Tibial artery (tissue), 4 donors: ENCODE results near the gene SPATA20.

Experiments used
- DNase-seq, 2 donors: peaks; one replicate each; pipeline ENCODE4 v3.0.0-alpha.2; 2019
- H3K27ac ChIP-seq, 2 donors: fragments of 200-600 bp; sonication (generic) in 1 of 2; 1 replicate in 1 of 2; 2 replicates in 1 of 2; pipeline ENCODE4 v1.5.1; 2018 to 2019; ENCODE audit warnings: mild to moderate bottlenecking in 1 of 2
- H3K27me3 ChIP-seq, 2 donors: fragments of 200-600 bp; sonication (generic) in 1 of 2; one replicate each; pipeline versions ENCODE4 v1.5.1 to v1.6.0; 2016 to 2019
- H3K36me3 ChIP-seq, 3 donors: fragments of 200-600 bp; sonication (generic) in 2 of 3; one replicate each; pipeline ENCODE4 v1.5.1; 2016 to 2019; ENCODE audit warnings: mild to moderate bottlenecking in 2 of 3
- H3K4me1 ChIP-seq, 4 donors: fragments of 200-600 bp; sonication (generic) in 2 of 4; 1 replicate in 3 of 4; 2 replicates in 1 of 4; pipeline ENCODE4 v1.5.1; 2016 to 2019
- H3K4me3 ChIP-seq, 2 donors: fragments of 200-600 bp; sonication (generic) in 1 of 2; 1 replicate in 1 of 2; 2 replicates in 1 of 2; pipeline ENCODE4 v1.5.1; 2018 to 2019; ENCODE audit warnings: mild to moderate bottlenecking in 2 of 2
- H3K9me3 ChIP-seq, 3 donors: fragments of 200-600 bp; sonication (generic) in 1 of 3; one replicate each; pipeline ENCODE4 v1.5.1; 2016 to 2019
- intact Hi-C: fragments of 100-400 bp; cut with DNase I; formaldehyde crosslinking; loops from one replicate; pipeline ENCODE4 v1.15.0; 2023; ENCODE audit warnings: low total_unique reads
- TF ChIP-seq, protein P1 (sequence below), 2 experiments: fragments of 200-600 bp in 1 of 2; fragments of 450-650 bp in 1 of 2; IDR thresholded peaks; one replicate each; pipeline ENCODE4 v1.5.1; 2017 to 2019; ENCODE audit warnings: antibody characterized with exemption in 2 of 2, mild to moderate bottlenecking in 1 of 2, moderate library complexity in 1 of 2

The SPATA20 gene

DNA sequence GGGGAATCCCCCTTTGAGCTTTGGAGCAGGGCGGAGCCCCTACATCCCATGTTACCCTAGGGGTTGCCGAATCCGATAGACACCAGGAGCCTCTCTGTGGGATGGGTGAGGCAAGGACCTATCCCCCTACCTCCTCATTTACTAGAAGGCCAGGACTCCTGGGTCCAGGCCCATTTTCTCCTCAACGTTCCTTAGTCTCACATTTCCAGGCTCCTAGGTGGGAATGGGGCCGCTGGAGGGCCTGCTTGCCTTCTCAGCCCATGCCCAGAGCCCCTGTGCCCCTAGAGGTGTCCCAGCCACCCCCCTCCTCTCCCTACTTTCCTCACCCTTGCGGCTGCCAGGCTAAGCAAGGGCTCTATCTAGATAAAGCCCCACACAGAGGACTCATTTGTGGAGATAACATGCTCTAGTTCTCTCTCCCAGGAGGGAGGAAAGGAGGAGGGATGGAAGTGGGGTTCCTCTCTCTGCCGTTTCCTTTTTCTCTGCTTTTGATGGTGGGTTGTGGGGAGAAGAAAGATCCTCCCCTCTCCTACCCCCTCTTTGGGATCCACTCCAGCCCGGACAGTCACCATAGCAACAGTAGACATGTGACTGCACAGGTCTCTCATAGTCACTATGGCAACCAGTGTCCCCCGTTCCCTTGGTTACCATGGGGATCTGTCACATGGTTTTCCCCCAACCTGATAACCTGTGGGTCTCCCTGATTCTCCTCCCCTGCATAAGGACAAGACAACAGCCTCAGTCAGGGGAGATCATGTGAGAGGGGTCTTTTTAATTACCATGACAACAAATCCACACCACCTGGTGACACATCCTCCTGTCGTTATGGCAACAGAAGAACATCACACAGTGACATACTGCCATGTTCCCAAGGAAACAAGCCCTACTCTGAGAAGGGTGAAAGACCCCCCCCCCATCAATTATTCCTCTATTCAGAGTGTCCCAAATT is 18.7 kb downstream of the SPATA20 start:
- Histone ChIP-seq H3K4me3 (peak overlapping the region in 1 of 2 donors; percentile 22), H3K4me1 (peaks cover 9 to 43% (median 39%) of the 10 kb centered on the region in 4 donors), H3K27ac (peak overlapping the region in 1 of 2 donors; percentile 25), H3K27me3 (peaks cover 11 to 41% of the 10 kb centered on the region in 2 donors), H3K9me3 (no peaks in the 10 kb centered on the region), H3K36me3 (no peaks in the 10 kb centered on the region)
- TF ChIP-seq, protein P1, sequence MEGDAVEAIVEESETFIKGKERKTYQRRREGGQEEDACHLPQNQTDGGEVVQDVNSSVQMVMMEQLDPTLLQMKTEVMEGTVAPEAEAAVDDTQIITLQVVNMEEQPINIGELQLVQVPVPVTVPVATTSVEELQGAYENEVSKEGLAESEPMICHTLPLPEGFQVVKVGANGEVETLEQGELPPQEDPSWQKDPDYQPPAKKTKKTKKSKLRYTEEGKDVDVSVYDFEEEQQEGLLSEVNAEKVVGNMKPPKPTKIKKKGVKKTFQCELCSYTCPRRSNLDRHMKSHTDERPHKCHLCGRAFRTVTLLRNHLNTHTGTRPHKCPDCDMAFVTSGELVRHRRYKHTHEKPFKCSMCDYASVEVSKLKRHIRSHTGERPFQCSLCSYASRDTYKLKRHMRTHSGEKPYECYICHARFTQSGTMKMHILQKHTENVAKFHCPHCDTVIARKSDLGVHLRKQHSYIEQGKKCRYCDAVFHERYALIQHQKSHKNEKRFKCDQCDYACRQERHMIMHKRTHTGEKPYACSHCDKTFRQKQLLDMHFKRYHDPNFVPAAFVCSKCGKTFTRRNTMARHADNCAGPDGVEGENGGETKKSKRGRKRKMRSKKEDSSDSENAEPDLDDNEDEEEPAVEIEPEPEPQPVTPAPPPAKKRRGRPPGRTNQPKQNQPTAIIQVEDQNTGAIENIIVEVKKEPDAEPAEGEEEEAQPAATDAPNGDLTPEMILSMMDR (IDR thresholded peaks at IDR 0.05) = no peak
- intact Hi-C loops = no loop called here
- DNase-seq = no peak

DNA sequence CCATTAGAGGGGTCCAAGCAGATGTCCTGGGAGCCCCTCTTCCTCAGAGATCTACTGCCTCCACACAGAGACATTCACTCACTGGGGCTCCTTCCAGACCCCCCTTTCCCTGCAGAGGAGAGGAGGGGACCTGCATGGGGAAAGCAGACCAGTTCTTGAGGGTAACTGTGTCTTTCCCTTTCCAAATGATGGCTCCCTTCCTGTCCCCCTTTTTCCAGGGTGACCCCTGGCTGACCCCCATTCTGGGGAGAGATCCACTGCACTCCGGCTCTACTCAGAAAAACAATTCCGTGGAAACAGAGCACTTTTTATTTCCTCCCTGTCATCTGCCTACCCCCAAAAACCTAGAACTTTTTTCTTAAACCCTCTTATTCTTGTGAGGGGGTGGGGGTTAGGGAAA is 19.9 kb downstream of the SPATA20 start:
- Histone ChIP-seq H3K36me3 (no peaks in the 10 kb centered on the region), H3K27me3 (peaks cover 3 to 30% of the 10 kb centered on the region in 2 donors), H3K27ac (no peak overlapping the region), H3K4me1 (peaks cover 0 to 31% (median 27%) of the 10 kb centered on the region in 4 donors), H3K4me3 (no peak overlapping the region), H3K9me3 (no peaks in the 10 kb centered on the region)
- intact Hi-C loops = no loop called here
- no peak for DNase-seq
- TF ChIP-seq, protein P1 (IDR thresholded peaks at IDR 0.05) = no peak

DNA sequence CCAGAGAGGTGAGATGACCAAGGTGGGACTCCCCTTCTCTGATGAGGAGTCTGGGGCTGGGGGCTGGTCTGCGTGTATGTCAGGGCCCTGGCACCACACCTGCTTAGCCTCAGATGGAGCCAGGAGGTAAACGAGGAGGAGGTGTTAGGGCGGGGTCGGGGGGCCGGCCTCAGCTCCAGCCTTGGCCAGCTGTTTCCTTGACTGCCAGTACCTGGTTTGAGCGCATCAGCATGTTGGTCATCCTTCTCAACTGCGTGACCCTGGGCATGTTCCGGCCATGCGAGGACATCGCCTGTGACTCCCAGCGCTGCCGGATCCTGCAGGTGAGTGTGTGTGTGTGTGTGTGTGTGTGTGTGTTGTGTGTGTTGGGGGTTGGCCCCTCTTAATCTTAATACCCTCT is 21.7 kb downstream of the SPATA20 start:
- Histone ChIP-seq H3K36me3 (no peaks in the 10 kb centered on the region), H3K27ac (no peak overlapping the region), H3K27me3 (peaks cover 0 to 14% of the 10 kb centered on the region in 2 donors), H3K9me3 (no peaks in the 10 kb centered on the region), H3K4me3 (no peak overlapping the region), H3K4me1 (peaks cover 0 to 22% (median 20%) of the 10 kb centered on the region in 4 donors)
- intact Hi-C loops = no loop called here
- TF ChIP-seq, protein P1 (IDR thresholded peaks at IDR 0.05) = no peak
- DNase-seq = no peak

DNA sequence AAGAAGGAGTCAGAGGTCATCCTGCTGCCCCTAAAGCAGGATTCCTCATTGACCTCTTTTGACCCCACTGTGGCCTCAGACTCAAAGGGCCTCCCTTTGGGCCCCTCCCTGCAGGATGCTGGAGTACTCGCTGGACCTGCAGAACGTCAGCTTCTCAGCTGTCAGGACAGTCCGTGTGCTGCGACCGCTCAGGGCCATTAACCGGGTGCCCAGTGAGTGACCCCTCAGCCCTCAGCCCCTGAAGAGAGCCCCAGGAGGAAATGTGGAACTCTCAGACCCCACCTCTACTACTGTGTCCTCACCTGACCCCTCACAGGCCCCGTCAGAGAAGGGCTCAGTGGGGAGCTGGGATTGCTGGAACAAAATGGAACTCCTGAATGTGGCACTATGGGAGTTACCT is 22.6 kb downstream of the SPATA20 start:
- H3K4me1 ChIP-seq = peaks cover 0 to 13% (median 10%) of the 10 kb centered on the region in 4 donors
- no peak for DNase-seq
- TF ChIP-seq, protein P1 (IDR thresholded peaks at IDR 0.05) = no peak
- intact Hi-C loops = no loop called here
- no peak overlapping the region for H3K27ac ChIP-seq
- H3K36me3 ChIP-seq = no peaks in the 10 kb centered on the region
- no peak overlapping the region for H3K4me3 ChIP-seq
- H3K27me3 ChIP-seq = peaks cover 0 to 14% of the 10 kb centered on the region in 2 donors
- no peaks in the 10 kb centered on the region for H3K9me3 ChIP-seq

DNA sequence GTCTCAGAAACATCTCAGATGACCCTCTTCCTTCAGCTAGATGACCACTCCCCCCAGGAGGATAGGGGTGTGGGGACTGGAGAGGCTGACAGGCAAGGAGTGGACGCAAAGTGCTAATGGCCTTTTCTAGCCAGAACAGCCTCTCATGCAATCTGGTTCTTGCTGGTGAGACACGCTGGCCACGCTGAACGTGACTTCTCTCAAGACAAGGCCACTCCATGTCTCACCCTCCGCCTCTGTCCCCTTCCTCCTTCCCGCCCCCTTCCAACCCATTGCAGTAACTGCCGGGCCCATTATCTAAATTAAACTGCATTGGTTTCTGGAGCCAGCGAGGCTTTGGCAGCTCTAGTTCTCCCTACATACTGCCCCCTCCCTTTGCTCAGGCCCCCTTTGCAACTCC is 23.1 kb downstream of the SPATA20 start:
- Histone ChIP-seq H3K36me3 (no peaks in the 10 kb centered on the region), H3K4me1 (peaks cover 0 to 8% (median 6%) of the 10 kb centered on the region in 4 donors), H3K9me3 (no peaks in the 10 kb centered on the region), H3K4me3 (no peak overlapping the region), H3K27me3 (peaks cover 0 to 14% of the 10 kb centered on the region in 2 donors), H3K27ac (no peak overlapping the region)
- intact Hi-C loops = no loop called here
- no peak for DNase-seq
- TF ChIP-seq, protein P1 (IDR thresholded peaks at IDR 0.05) = no peak
